K562 (cell line): Measurements from ENCODE around the gene FGR.

Experiments used
- ELF2 ChIP-seq: fragments of 250-450 bp; sonication (Bioruptor Pico); IDR thresholded peaks from 2 replicates; pipeline ENCODE4 v1.5.0; 2021; ENCODE audit warnings: mild to moderate bottlenecking
- EP300 ChIP-seq: IDR thresholded peaks from 2 replicates; pipeline ENCODE4 v1.6.1; 2012; ENCODE audit warnings: low read length, improper control_type of control experiment
- MTA3 ChIP-seq: fragments of 450-650 bp; formaldehyde crosslinking; IDR thresholded peaks from 2 replicates; pipeline ENCODE4 v1.6.1; 2017; ENCODE audit warnings: mild to moderate bottlenecking, borderline replicate concordance
- ZFP36 ChIP-seq: fragments of 150-350 bp; IDR thresholded peaks from 2 replicates; pipeline ENCODE4 v1.6.1; 2018; ENCODE audit warnings: low read length, low read depth; ENCODE audit not compliant: partially characterized antibody
- TF ChIP-seq, protein P1 (sequence below), 2 experiments: fragments of 450-650 bp in 1 of 2; sonication (generic) in 1 of 2; formaldehyde crosslinking in 1 of 2; IDR thresholded peaks in 1 of 2; conservative IDR thresholded peaks in 1 of 2; 2 replicates each; pipeline versions ENCODE4 v1.6.1 to v1.8.1; 2016 to 2023; ENCODE audit warnings: mild to moderate bottlenecking in 2 of 2, moderate library complexity in 2 of 2, inconsistent platforms in 1 of 2, missing genetic modification reagents in 1 of 2

DNA sequence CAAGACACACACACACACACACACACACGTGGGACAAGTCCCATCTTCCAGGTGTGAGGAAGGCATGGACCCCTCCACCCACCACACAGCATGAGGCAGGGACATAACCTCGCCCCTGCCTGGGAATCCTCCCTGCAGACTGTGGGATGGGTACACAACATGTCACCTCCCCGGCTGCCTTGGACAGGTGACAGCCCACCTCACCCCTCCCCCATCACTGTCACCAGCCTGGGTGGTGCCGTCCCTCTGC, 71.7 kb downstream of the FGR start:
- TF ChIP-seq ZFP36 (no peak), EP300 (no peak), MTA3 (no peak), ELF2 (CRISPR knock-in tag) (no peak)
- TF ChIP-seq, protein P1, sequence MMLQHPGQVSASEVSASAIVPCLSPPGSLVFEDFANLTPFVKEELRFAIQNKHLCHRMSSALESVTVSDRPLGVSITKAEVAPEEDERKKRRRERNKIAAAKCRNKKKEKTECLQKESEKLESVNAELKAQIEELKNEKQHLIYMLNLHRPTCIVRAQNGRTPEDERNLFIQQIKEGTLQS (IDR thresholded peaks at IDR 0.05) = no peak
- TF ChIP-seq, protein P1 (CRISPR knock-in tag; conservative IDR thresholded peaks at IDR 0.05) = no peak
